K562 (cell line): ENCODE data around the gene TSG101. TPM values are rescaled to one million over a fixed set of nuclear protein-coding genes. Genes with fewer than 3 reads are reported as not detected.
A peak's percentile ranks its signal among the peaks of the same experiment; 100 is the strongest.

ENCODE experiments used
- CHD1 ChIP-seq: fragments of 200-600 bp; sonication (generic); IDR thresholded peaks from one replicate; pipeline ENCODE4 v1.6.1; 2012; ENCODE audit warnings: mild to moderate bottlenecking, moderate library complexity, low read length, inconsistent platforms
- CREB5 ChIP-seq: fragments of 250-450 bp; sonication (Bioruptor Pico); IDR thresholded peaks from 2 replicates; pipeline ENCODE4 v1.5.0; 2020; ENCODE audit warnings: mild to moderate bottlenecking
- EGR1 ChIP-seq: fragments of 450-650 bp; conservative IDR thresholded peaks from 2 replicates; pipeline ENCODE4 v1.6.1; 2017; ENCODE audit warnings: mild to moderate bottlenecking
- KLF1 ChIP-seq: fragments of 450-650 bp; IDR thresholded peaks from 2 replicates; pipeline ENCODE4 v1.6.1; 2016; ENCODE audit warnings: missing genetic modification characterization, missing compliant biosample characterization
- MAFF ChIP-seq: IDR thresholded peaks from 2 replicates; pipeline ENCODE4 v1.6.1; 2012; ENCODE audit warnings: low read length, improper control_type of control experiment
- MEF2D ChIP-seq: conservative IDR thresholded peaks from 2 replicates; pipeline ENCODE4 v1.6.1; 2016; ENCODE audit warnings: low read depth, missing genetic modification characterization, missing compliant biosample characterization
- RBM25 ChIP-seq: fragments of 200-400 bp; formaldehyde crosslinking; IDR thresholded peaks from 2 replicates; pipeline ENCODE4 v1.6.1; 2018; ENCODE audit warnings: low read length, low read depth, moderate library complexity; ENCODE audit not compliant: severe bottlenecking
- TAF15 ChIP-seq: fragments of 200-400 bp; formaldehyde crosslinking; IDR thresholded peaks from 2 replicates; pipeline ENCODE4 v1.6.1; 2017; ENCODE audit warnings: mild to moderate bottlenecking, low read depth, low read length, moderate library complexity
- U2AF1 ChIP-seq: fragments of 200-400 bp; formaldehyde crosslinking; optimal IDR thresholded peaks from 2 replicates; pipeline ENCODE3; 2017; ENCODE audit warnings: mild to moderate bottlenecking, low read depth, low read length, moderate library complexity
- ZBTB33 ChIP-seq: sonication (generic); formaldehyde crosslinking; IDR thresholded peaks from 2 replicates; pipeline ENCODE4 v1.8.1; 2023; ENCODE audit warnings: mild to moderate bottlenecking, missing genetic modification reagents
- ZBTB8A ChIP-seq: fragments of 450-650 bp; IDR thresholded peaks from 2 replicates; pipeline ENCODE4 v1.6.1; 2018; ENCODE audit warnings: mild to moderate bottlenecking, moderate library complexity; ENCODE audit not compliant: partially characterized antibody
- ZFP91 ChIP-seq: sonication (generic); formaldehyde crosslinking; IDR thresholded peaks from 2 replicates; pipeline ENCODE4 v1.8.0; 2022; ENCODE audit warnings: mild to moderate bottlenecking, missing genetic modification reagents
- ZNF695 ChIP-seq: fragments of 450-650 bp; formaldehyde crosslinking; IDR thresholded peaks from 2 replicates; pipeline ENCODE4 v1.4.0; 2020; ENCODE audit warnings: mild to moderate bottlenecking, moderate library complexity
- polyA plus RNA-seq, 8 experiments: library from polyadenylated mRNA; depleted of rRNA in 4 of 8; stranded (reverse) in 5 of 8; unstranded in 3 of 8; fragments of >200 nt; fragmentation: Nextera tagmentation in 2 of 8; fragmentation: Illumina TruSeq in 1 of 8; extraction: Ambion mirVana in 2 of 8; extraction: Trizol in 1 of 8; gene quantifications; 2 replicates each; pipeline versions ENCODE4 v1.2.1 to v1.2.3, GENCODE V29; 2011 to 2014; ENCODE audit warnings: inconsistent platforms in 1 of 8, missing spikeins in 1 of 8
- total RNA-seq, 7 experiments: library from RNA; depleted of rRNA in 6 of 7; stranded (reverse); fragments of >200 nt in 6 of 7; fragmentation: Illumina TruSeq in 2 of 7; extraction: Trizol in 2 of 7; gene quantifications; 2 replicates each; pipeline versions ENCODE4 v1.2.1 to v1.2.3, GENCODE V29; 2011 to 2021; ENCODE audit warnings: low replicate concordance in 1 of 7

The TSG101 gene
- total and polyA plus RNA-seq, 9 of the 15 experiments (the other 6 are each of a cell fraction or from before 2014, with no cell fraction given) = 24.6 to 141 (median 60.0) TPM

GRCh38 chr11:18459634-18460033, 67.1 kb downstream of the TSG101 start (continued):
- TF ChIP-seq U2AF1 = no peak
- no peak for TF ChIP-seq ZNF695 (CRISPR knock-in tag)
- TF ChIP-seq MEF2D = no peak
- TF ChIP-seq EGR1 = no peak
- TF ChIP-seq CHD1 = no peak
- TF ChIP-seq MAFF = peak; percentile 38; the same call in 1 of the 2 replicates
- no peak for TF ChIP-seq ZFP91
- TF ChIP-seq CREB5 = no peak
- TF ChIP-seq ZBTB8A = no peak
- TF ChIP-seq KLF1 (tag) = no peak
- no peak for TF ChIP-seq TAF15
- TF ChIP-seq RBM25 = no peak
- no peak for TF ChIP-seq ZBTB33 (CRISPR knock-in tag)
